Measurements from ENCODE around the gene ARFGAP2.
"Not testable (repeated sequence)": the region's sequence is repeated elsewhere in the genome, so short reads cannot be mapped to it uniquely, and the experiment has no call there.

ARFGAP2 gene

GRCh38 chr11:47201015-47201414, 24.3 kb upstream of the ARFGAP2 start:
- TF ChIP-seq CTCF (conservative IDR thresholded peaks at IDR 0.05; ENCODE audit: low read depth, low read length): no peak
- H3K4me3 ChIP-seq (ENCODE audit: low read length): no peak overlapping the region
- DNase-seq (ENCODE audit: low read depth): no peak

- H3K4me3 ChIP-seq (ENCODE audit: low read length); DNase-seq (ENCODE audit: low read depth): not testable (repeated sequence)
Observed at GRCh38 chr11:47198161-47198560, 21.5 kb upstream of the ARFGAP2 start.

DNA sequence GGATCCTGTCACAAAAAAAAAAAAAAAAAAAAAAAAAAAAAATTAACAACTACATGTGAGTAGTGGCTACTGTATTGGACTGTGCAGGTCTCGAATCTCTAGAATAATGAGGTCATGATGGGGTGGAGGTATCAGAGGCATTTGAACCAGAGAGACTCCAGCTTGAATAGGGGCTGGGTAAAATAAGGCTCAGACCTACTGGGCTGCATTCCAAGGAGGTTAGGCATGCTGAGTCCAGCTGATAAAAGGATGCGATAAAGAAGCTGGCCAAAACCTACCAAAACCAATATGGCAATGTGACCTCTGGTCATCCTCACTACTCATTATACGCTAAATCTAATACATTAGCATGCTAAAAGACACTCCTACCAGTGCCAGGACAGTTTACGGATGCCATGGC, 15.4 kb upstream of the ARFGAP2 start:
- no peak overlapping the region for H3K4me3 ChIP-seq (ENCODE audit: low read length)
- DNase-seq (ENCODE audit: low read depth): no peak
- TF ChIP-seq CTCF (conservative IDR thresholded peaks at IDR 0.05; ENCODE audit: low read depth, low read length): no peak

DNA sequence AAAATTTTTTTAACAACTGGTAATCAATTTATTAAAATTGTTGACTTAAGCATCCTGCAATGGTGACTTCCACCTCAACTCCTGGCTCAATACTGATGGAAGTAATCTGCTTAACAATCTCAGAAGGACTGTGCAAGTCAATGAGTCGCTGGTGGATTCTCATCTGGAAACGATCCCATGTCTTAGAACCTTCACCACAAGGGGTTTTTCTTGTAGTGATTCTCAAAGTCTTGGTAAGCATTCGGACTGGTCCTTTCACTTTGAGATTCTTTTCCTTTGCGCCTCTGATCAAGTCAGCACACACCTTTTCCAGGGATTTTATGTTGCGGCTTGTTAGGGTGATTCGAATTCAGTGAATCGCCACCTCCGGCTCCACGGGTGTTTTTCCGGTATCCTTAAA, 14.5 kb upstream of the ARFGAP2 start:
- not testable (repeated sequence) for H3K4me3 ChIP-seq (ENCODE audit: low read length); DNase-seq (ENCODE audit: low read depth)

GRCh38 chr11:47189100-47189834, 12.6 kb upstream of the ARFGAP2 start:
- no peak for DNase-seq (ENCODE audit: low read depth)
- TF ChIP-seq CTCF (conservative IDR thresholded peaks at IDR 0.05; ENCODE audit: low read depth, low read length): no peak
- no peak overlapping the region for H3K4me3 ChIP-seq (ENCODE audit: low read length)

- no peak for TF ChIP-seq CTCF (conservative IDR thresholded peaks at IDR 0.05; ENCODE audit: low read depth, low read length)
- H3K4me3 ChIP-seq (ENCODE audit: low read length): no peak overlapping the region
- DNase-seq (ENCODE audit: low read depth): no peak
Observed at GRCh38 chr11:47188259-47188658, 11.6 kb upstream of the ARFGAP2 start.

GRCh38 chr11:47187723-47188122, 11.0 kb upstream of the ARFGAP2 start:
- DNase-seq (ENCODE audit: low read depth): no peak
- H3K4me3 ChIP-seq (ENCODE audit: low read length): peak overlapping the region; percentile 50
- no peak for TF ChIP-seq CTCF (conservative IDR thresholded peaks at IDR 0.05; ENCODE audit: low read depth, low read length)

- H3K4me3 ChIP-seq (ENCODE audit: low read length): peak overlapping the region; percentile 50
- no peak for TF ChIP-seq CTCF (conservative IDR thresholded peaks at IDR 0.05; ENCODE audit: low read depth, low read length)
- no peak for DNase-seq (ENCODE audit: low read depth)
Observed at GRCh38 chr11:47186700-47187695, 10.3 kb upstream of the ARFGAP2 start.

Data from retinal pigment epithelial cell (primary cell).